KOPT-K1 (cell line): ENCODE data around the gene POPDC3.

Source experiments
- H3K27ac ChIP-seq: fragments of 200-600 bp; sonication (generic); 2 replicates; pipeline ENCODE4 v1.5.1; 2016; ENCODE audit warnings: antibody characterized with exemption, mild to moderate bottlenecking, low read depth, low read length; ENCODE audit not compliant: poor library complexity, severe bottlenecking
- H3K36me3 ChIP-seq: fragments of 200-600 bp; sonication (generic); 2 replicates; pipeline ENCODE4 v1.5.1; 2017; ENCODE audit warnings: antibody characterized with exemption, mild to moderate bottlenecking, low read length, moderate library complexity; ENCODE audit not compliant: insufficient read depth
- H3K9me3 ChIP-seq: fragments of 200-600 bp; sonication (generic); 2 replicates; pipeline ENCODE4 v1.5.1; 2017; ENCODE audit warnings: antibody characterized with exemption, low read length, mild to moderate bottlenecking; ENCODE audit not compliant: insufficient read depth, poor library complexity, severe bottlenecking

The POPDC3 gene

DNA sequence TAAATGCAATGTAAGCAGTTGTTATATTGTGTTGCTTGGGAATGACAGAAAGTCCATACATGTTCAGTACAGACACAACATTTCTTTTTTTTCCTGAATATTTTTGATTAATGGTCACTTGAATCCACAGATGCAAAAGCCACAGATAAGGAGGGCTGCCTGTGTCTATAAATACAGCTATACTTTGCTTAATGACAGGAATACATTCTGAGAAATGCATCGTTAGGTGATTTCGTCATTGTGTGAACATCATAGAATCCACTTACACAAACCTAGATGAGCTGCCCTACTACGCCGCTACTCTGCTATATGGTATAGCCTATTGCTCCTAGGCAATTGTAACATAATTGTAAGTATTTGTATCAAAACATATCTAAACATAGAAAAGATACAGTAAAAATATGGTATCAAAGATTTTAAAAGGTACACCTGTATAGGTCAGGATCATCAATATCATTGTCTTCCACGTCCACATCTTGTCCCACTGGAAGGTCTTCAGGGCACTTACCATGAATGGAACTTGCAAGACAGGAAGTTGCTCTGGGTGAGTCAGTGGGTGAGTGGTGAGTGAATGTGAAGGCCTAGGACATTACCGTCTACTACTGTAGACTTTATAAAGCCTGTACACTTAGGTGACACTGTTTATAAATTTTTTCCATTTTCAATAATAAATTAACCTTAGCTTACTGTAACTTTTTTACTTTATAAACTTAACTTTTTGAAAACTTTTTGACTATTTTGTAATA, 27.9 kb upstream of the POPDC3 start:
- Histone ChIP-seq H3K36me3 (no peaks in the 10 kb centered on the region), H3K27ac (no peak overlapping the region), H3K9me3 (no peaks in the 10 kb centered on the region)

DNA sequence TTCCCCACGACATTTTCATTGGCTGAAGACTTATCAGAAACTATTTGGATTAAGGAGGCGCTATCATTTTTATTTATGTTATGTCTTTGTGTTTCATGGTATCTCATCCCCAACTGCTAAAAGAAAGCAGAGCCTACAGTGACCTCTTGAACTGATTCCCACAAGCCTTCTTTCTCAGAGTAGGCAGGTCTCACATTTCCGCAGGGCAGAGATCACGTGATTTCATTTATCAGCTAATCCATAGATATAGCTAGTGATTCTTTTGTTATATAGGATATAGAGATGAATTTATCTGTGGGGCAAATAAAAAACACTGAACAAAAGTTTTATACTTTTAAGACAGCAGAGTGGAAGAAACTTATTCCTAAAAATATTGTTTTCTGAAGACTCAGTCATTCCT, 25.0 kb upstream of the POPDC3 start:
- H3K9me3 ChIP-seq = no peaks in the 10 kb centered on the region
- H3K27ac ChIP-seq = no peak overlapping the region
- H3K36me3 ChIP-seq = no peaks in the 10 kb centered on the region

DNA sequence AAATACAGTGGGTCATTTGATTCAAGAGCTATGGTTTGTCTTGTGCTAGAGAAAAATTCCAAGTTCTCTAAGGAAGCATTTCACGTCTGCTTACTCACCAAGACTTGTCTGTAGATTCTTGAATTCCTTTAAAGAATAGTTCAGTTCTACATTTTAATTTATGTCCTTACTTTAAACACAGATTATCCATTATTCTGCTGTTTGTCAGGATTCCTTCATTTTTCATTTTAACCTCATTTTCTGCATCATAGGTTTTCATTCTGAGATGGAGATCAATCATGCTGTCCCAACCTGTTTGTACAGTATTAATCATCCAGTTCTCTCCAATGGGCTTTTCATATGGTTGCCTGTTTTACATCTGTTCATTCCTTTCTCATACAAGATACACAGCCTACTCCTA, 24.5 kb upstream of the POPDC3 start:
- Histone ChIP-seq H3K27ac (no peak overlapping the region), H3K9me3 (no peaks in the 10 kb centered on the region), H3K36me3 (no peaks in the 10 kb centered on the region)

DNA sequence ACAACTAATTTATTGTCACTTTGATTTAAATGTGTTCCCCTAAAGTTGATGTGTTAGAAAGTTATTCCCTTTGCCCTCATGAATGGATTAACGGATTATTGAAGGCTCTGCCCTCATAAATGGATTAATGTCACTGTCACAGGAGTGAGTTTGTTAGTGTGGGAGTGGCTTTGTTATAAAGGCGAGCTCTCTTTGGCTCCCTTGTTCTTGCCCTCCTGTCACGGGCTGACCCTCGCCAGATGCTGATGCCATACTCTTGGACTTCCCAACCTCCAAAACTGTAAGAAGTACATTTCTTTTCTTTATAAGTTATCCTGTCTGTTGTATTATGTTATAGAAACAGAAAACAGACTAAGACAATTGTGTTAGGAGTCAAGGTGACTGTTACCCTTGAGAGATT, 22.7 kb upstream of the POPDC3 start:
- H3K36me3 ChIP-seq = no peaks in the 10 kb centered on the region
- H3K27ac ChIP-seq = no peak overlapping the region
- no peaks in the 10 kb centered on the region for H3K9me3 ChIP-seq

DNA sequence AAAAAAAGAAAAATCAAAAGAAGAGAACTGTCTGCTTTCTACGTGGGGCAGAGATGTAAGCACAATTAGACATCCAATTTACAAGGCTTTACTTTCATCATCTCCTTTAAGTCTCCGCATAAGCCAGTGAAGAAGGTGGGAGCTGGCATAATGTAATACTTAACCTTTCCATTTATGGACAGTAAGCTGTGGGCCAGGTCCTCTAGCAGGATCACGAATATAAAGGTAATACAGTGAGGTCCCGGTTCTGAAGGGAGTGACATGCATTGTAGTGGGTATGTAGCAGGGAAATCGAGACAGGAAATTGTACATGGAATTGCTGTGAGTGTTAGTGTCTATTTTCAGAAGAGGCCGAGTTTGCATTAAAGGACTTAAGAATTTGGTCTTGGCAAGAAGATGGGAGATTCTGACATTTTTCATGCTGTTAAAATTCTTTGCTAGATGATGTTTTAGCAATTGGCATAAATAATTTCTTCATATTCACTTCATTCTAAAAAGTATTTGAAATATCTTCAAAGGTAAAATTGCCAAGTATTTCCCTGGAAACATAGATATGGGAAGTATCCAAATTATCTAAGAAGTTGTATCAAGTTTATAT, 20.4 kb upstream of the POPDC3 start:
- no peaks in the 10 kb centered on the region for H3K36me3 ChIP-seq
- H3K9me3 ChIP-seq = no peaks in the 10 kb centered on the region
- H3K27ac ChIP-seq = no peak overlapping the region

DNA sequence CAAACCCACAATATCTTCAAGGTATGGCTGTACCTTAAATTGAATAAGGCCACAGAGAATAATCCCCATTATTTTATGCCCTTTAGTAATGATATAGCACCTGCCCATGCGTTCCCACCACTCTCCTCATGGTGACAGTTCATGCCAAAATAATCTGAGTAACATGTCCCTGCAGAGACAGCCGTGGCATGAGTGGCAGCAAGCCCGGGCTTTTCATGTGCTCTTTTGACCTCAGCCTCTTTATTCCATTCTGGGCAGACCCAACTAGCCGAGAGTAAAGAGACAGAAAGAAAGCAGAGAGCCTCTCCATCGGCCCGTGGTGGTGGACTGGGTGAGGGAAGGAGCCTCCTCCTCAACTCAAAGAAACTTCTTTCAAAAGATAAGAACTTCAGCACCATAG, 19.9 kb upstream of the POPDC3 start:
- no peaks in the 10 kb centered on the region for H3K9me3 ChIP-seq
- no peak overlapping the region for H3K27ac ChIP-seq
- no peaks in the 10 kb centered on the region for H3K36me3 ChIP-seq

DNA sequence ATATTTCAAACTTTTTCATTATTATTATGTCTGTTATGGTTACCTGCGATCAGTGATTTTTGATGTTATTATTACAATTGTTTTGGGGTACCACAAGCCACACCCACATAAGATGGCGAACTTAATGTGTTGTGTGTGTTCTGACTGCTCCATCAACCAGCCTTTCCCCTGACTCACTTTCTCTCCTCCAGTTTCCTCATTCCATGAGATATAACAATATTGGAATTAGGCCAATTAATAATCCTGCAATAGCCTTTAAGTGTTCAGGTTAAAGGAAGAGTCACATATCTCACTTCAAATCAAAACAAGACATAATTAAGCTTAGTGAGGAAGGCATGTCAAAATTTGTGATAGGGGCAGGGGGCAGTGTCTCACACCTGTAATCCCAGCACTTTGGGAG, 16.3 kb upstream of the POPDC3 start:
- Histone ChIP-seq H3K36me3 (no peaks in the 10 kb centered on the region), H3K9me3 (no peaks in the 10 kb centered on the region), H3K27ac (no peak overlapping the region)

DNA sequence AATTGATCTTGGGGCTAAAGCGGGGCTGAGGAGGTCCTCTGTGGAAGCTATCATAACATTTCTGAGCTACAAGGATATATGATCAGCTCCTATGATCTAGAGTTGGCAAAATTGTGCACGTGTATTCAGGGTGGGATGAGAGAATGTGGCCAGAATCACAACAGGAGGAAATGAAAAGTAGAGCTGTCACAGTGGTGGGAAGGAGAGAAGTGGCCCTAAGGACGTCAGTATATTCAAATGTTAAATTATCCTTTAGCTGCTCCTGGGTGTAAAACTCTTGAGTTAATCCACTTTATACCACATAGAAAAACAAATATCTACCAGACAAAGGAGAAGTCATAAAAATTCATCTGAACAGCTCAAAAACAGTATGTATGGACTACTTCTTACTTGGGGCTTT, 14.8 kb upstream of the POPDC3 start:
- H3K36me3 ChIP-seq = no peaks in the 10 kb centered on the region
- H3K9me3 ChIP-seq = no peaks in the 10 kb centered on the region
- H3K27ac ChIP-seq = no peak overlapping the region

DNA sequence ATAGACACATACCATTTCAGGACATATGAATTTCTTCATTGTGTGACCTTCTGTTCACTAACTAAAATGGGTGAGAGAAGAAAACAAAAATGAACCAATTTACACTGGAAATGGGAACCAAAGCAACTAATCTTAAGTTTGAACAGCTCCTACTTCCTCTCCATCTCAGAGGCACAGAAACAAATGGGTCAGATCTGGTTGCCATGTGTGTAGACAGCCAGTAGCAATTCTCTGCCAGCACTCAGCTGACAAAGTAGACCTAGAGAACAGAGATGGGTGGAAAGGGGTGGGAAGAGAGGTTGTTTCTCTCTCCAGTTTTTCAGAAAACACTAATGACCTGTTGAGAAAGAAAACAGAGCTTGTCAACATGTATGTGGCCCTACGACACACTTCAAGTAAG, 14.3 kb upstream of the POPDC3 start:
- H3K27ac ChIP-seq = no peak overlapping the region

DNA sequence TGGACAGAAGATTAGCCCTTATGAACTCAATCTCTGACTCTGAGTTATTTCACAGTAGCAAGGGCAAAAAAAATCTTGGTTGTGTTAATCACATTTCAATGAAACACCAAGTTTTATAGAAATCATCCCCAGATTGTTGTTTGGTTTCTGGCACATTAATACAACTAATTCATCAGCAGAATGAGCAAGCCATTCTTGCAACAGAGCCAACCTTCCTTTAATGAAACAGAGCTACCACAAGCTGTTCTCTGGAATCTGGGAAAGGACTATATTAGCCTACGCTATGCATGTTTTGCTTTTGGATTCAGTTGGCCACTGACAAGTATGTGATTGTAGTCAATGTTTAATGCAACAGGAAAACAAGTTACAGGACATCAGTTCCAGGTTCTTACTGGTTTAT, 13.8 kb upstream of the POPDC3 start:
- no peaks in the 10 kb centered on the region for H3K9me3 ChIP-seq
- no peaks in the 10 kb centered on the region for H3K36me3 ChIP-seq
- no peak overlapping the region for H3K27ac ChIP-seq

More for the DNA sequence above, 14.3 kb upstream of the POPDC3 start:
- Histone ChIP-seq H3K9me3 (no peaks in the 10 kb centered on the region), H3K36me3 (no peaks in the 10 kb centered on the region)

DNA sequence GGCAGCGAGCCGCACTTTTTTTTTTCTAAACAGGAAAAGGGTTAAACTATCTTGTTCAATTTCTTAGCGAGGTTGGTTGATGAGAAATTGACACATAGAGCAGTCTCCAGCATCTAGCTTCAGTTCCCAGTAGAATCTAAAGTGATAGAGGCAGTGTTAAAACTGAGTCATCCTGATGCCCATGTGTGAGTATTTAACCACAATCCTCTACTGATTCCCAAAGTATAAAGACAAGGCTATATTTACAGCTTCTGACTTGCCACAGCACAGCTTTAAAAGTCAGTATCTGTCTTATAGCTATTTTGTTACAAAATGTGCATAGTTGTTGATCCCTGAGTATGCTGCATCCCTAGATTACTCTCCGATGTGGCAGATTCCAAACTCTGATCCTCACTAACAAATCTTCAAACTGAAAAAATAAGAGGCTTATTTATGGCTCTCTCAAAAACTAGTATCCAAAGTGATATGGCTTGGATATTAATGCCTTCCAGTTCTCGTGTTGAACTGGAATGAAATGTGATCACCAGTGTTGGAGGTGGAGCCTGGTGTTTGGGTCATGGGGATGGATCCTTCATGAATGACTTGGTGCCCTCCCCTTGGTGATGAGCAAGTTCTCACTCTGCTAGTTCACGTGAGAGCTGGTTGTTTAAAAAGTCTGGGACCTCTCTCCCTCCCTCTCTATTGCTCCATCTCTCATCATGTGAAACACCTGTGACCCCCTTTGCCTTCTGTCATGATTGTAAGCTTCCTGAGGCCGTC, 13.1 kb upstream of the POPDC3 start:
- Histone ChIP-seq H3K27ac (no peak overlapping the region), H3K36me3 (no peaks in the 10 kb centered on the region), H3K9me3 (no peaks in the 10 kb centered on the region)

DNA sequence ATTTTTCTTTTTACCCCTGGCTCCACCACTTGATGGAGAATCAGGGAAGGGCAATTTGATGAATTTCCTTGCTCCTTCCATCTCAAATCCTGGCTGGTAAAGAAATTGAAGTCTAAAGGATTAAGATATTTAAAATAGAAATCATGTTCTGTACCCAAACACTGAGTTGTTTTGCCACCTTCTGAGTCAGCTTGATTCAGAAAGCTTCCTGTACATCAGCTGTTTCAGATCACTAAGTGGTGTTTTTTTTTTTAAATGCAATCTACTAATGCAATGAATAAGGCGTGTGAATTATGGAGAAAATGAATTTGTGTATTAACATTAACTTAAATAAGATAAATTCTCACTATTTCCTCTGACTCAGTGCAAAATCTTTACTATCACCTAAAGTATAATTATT, 11.5 kb upstream of the POPDC3 start:
- Histone ChIP-seq H3K9me3 (no peaks in the 10 kb centered on the region), H3K36me3 (no peaks in the 10 kb centered on the region), H3K27ac (no peak overlapping the region)

DNA sequence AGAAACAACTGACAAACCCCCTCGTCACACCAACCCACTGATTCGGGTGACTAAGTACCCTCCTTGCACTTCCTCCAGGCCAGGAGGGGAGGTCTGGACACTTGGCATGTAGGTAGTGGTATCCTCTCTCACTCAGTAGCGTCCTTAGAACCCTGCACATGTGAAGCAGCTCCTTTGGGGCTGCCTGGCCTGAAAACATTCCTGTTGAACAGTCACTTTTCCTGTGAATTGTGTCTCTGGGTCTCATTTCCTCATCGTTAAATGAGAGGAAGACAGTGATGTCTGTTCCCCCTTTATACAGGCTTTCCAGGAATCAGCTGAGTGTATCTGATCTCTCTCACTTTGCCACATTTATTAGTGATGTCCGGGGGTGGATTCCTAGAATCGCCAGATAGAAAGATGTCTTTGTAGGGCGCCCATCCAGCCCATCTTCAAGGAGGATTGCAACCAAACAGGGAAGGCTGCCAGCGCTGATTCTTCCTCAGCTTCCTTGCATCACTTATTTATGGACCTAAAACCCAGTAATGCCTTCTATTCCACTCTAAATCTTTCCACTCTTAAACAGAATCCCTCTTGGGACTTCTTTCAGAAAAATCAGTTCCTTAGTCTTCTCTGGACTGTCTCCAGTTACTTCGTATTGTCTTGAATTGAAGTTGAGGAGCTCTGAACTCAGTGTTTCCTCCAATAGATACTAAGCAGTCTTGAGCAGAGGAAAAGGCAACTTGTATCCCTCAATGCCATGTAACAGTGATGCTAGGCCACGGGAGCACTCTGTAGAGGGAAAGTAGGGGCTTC, 9.4 kb upstream of the POPDC3 start:
- no peaks in the 10 kb centered on the region for H3K9me3 ChIP-seq
- H3K27ac ChIP-seq = no peak overlapping the region

DNA sequence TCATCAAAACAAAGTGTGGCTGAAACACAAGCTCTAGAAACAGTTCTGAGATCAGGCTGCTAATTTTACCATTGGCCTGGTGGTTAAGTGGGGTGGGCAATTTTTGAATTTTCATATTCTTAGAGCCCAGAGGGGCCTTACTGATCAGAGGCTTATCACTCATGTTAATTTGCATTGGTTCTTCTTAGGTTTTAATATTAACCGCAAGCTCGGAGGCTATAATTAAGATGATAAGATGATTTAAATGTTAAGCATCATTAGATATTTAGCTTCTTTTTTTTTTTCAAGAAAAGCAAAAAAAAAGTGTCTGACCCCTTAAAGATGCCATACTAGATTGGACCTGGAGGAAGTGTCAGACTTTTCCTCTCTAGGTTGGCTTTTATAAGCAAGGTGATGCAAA, 8.4 kb upstream of the POPDC3 start:
- Histone ChIP-seq H3K36me3 (no peaks in the 10 kb centered on the region), H3K27ac (no peak overlapping the region), H3K9me3 (no peaks in the 10 kb centered on the region)

More for the DNA sequence above, 9.4 kb upstream of the POPDC3 start:
- no peaks in the 10 kb centered on the region for H3K36me3 ChIP-seq

DNA sequence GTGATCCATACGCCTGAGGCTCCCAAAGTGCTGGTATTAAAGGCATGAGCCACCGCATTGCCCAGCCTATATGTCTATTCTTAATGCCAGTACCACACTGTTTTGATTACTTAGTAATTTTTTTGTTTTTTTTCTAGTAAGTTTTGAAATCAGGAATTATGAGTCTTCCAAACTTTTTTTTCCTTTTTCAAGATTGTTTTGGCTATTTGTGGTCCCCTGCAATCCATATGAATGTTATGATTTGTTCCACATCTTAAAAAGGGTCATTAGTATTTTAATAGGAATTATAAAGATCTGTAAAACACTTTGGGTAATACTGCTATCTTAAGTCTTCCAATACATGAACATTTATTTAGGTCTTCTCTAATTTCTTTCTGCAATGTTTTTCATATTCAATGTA, 6.8 kb upstream of the POPDC3 start:
- H3K36me3 ChIP-seq = no peaks in the 10 kb centered on the region
- no peaks in the 10 kb centered on the region for H3K9me3 ChIP-seq
- H3K27ac ChIP-seq = no peak overlapping the region
